ENCODE measurements around the gene TAF1A. TPM values are rescaled to one million over a fixed set of nuclear protein-coding genes. Genes with fewer than 3 reads are reported as not detected.

TAF1A gene
- total RNA-seq, 4 donors from 2014 or later: 2.3 to 7.7 (median 5.2) TPM

DNA sequence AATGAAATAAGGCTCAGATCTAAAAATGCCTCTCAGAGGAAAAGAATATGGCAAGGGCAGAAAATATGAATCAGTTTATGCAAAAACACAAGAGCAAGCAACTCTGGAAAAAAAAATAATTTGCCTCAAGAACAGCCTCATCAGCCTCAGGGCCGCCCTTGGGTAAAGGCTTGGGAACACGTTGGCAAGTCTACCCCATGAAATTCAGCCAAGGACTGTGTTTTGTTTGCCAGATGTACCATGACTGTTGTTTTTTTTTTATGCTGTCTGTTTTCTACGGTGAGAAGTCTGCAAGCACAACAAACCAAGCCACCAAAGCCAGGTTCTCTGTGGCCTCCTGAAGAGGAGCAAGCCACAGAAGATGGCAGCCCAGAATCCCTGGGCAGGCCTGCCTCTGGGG lies 59.8 kb downstream of the TAF1A start:
- WGBS, 2 donors: 46 to 80% methylated on average over 3 of the region's 3 CpGs
- no peaks in the 10 kb centered on the region for H3K4me1 ChIP-seq
- TF ChIP-seq, protein P1, sequence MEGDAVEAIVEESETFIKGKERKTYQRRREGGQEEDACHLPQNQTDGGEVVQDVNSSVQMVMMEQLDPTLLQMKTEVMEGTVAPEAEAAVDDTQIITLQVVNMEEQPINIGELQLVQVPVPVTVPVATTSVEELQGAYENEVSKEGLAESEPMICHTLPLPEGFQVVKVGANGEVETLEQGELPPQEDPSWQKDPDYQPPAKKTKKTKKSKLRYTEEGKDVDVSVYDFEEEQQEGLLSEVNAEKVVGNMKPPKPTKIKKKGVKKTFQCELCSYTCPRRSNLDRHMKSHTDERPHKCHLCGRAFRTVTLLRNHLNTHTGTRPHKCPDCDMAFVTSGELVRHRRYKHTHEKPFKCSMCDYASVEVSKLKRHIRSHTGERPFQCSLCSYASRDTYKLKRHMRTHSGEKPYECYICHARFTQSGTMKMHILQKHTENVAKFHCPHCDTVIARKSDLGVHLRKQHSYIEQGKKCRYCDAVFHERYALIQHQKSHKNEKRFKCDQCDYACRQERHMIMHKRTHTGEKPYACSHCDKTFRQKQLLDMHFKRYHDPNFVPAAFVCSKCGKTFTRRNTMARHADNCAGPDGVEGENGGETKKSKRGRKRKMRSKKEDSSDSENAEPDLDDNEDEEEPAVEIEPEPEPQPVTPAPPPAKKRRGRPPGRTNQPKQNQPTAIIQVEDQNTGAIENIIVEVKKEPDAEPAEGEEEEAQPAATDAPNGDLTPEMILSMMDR (IDR thresholded peaks at IDR 0.05): no peak
- TF ChIP-seq POLR2A (IDR thresholded peaks at IDR 0.05): no peak
- H3K4me3 ChIP-seq: no peak overlapping the region
- intact Hi-C loops (cut with DNase I): no loop called here
- no peak for DNase-seq
- H3K36me3 ChIP-seq: no peaks in the 10 kb centered on the region
- peaks cover 0 to 6% (median 0%) of the 10 kb centered on the region in 4 donors for H3K27me3 ChIP-seq
- no peak overlapping the region for H3K27ac ChIP-seq
- H3K9me3 ChIP-seq: no peaks in the 10 kb centered on the region

DNA sequence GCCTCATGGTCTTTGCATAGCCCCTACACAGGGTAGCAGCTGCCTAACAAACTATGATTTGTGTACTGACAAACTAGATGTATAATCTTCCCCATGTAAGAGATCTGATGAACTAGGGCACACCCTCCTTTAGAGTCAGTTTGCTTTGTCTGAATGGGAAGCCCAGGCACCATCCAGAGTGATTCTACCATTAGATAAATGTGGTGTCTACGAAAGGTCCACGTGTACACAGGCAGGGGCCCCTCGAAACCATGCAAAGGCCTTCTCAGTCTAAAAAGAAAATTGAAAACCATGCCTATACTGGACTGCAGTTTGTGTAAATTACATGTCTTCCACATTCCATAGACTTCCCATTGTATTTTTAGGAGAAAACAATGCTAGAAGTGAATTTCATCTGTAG lies 60.6 kb downstream of the TAF1A start:
- Histone ChIP-seq H3K9me3 (no peaks in the 10 kb centered on the region), H3K36me3 (no peaks in the 10 kb centered on the region), H3K27ac (no peak overlapping the region), H3K27me3 (peaks cover 0 to 6% (median 0%) of the 10 kb centered on the region in 4 donors), H3K4me1 (no peaks in the 10 kb centered on the region), H3K4me3 (no peak overlapping the region)
- intact Hi-C loops (cut with DNase I): no loop called here
- DNase-seq: no peak
- 80 to 96% methylated on average over 3 of the region's 3 CpGs for WGBS, 2 donors
- TF ChIP-seq POLR2A (IDR thresholded peaks at IDR 0.05): no peak
- TF ChIP-seq, protein P1 (IDR thresholded peaks at IDR 0.05): no peak

DNA sequence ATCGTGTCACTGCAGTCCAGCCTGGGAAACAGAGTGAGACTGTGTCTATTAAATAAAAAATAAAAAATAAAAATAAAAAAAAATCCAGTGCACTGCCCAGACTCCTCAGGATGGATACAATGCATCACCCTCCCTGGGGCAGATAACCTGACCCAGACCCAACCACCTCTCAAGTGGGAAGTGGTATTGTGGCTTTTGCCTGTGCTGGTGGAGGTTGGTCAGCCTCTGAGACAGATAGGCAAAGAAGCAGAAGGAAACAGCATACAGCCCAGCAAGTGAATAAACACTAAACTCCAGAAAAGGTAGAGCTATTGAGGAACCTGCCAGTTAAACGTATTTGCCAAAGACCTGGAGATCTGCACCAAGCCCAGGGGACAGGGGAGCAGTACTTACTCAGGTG lies 63.8 kb downstream of the TAF1A start:
- Histone ChIP-seq H3K4me3 (no peak overlapping the region), H3K27me3 (peaks cover 0 to 6% (median 0%) of the 10 kb centered on the region in 4 donors), H3K27ac (no peak overlapping the region), H3K36me3 (no peaks in the 10 kb centered on the region), H3K4me1 (no peaks in the 10 kb centered on the region), H3K9me3 (peaks cover 0 to 8% (median 0%) of the 10 kb centered on the region in 3 donors)
- 79 to 82% methylated on average over 2 of the region's 2 CpGs for WGBS, 2 donors
- intact Hi-C loops (cut with DNase I): no loop called here
- TF ChIP-seq, protein P1 (IDR thresholded peaks at IDR 0.05): no peak
- no peak for TF ChIP-seq POLR2A (IDR thresholded peaks at IDR 0.05)
- DNase-seq: no peak

DNA sequence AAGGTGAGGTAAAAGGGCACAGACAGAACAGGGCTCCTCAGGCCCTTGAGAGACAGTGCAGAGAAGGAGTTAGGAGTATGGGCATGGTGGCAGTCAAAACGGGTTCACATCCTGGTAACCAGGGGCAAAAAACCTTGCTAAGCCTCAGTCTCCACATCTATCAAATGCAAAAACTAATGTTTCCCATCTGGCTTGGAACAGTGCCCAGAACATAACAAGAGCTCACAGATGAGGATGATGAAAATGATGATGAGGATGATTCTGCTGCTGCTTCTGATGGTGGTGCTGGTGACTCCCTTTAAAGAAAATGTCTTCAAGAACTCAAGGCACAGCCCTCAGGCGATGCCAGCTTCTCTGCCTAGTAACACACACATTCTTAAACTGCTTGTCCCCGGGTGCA lies 65.9 kb downstream of the TAF1A start:
- no peaks in the 10 kb centered on the region for H3K36me3 ChIP-seq
- no peak for TF ChIP-seq POLR2A (IDR thresholded peaks at IDR 0.05)
- TF ChIP-seq, protein P1 (IDR thresholded peaks at IDR 0.05): no peak
- no peak for DNase-seq
- no peak overlapping the region for H3K27ac ChIP-seq
- peaks cover 0 to 8% (median 0%) of the 10 kb centered on the region in 3 donors for H3K9me3 ChIP-seq
- intact Hi-C loops (cut with DNase I): no loop called here
- H3K4me1 ChIP-seq: no peaks in the 10 kb centered on the region
- no peak overlapping the region for H3K4me3 ChIP-seq
- H3K27me3 ChIP-seq: peaks cover 0 to 6% (median 0%) of the 10 kb centered on the region in 4 donors
- 67 to 76% methylated on average over 3 of the region's 3 CpGs for WGBS, 2 donors

DNA sequence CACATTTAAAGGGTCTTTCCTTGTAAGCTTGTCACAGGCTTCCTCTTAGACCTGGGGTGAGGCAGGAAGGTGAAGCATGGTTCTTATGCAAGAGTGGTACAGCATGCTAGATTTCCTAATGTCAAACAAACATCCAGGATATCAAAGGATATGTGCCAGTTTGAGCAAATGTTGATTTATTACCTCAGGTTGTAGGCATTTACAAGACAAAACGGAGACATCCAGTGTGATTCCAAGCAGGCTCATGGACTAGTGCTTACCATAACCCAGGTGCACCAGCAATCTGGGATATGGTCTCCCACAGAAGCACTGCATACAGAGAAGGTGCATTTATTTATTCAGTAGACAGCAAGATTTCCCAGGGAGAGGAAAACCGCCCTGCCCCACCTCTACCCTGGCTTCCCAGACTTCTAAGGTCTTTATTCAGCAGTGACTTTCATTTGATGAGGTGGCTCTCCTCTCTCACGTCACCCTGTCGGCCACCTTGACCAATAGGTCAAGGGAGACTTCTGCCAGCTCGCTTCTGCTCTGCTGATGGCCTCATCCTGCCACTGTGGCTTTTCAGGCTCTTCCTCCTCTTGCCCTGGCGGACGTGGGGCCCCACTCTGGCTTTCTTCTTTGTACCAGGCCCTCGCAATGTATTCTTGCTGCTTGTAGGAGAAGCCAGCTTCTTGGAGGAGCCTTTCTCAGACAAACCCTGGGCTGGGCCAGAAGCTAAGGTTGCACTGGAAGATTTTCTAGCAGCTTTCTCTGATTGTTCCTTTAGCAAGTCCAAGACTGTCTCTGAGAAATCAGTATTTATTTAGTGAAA lies 67.4 kb downstream of the TAF1A start:
- WGBS, 2 donors: 79 to 86% methylated on average over 8 of the region's 8 CpGs
- TF ChIP-seq, protein P1 (IDR thresholded peaks at IDR 0.05): no peak
- TF ChIP-seq POLR2A (IDR thresholded peaks at IDR 0.05): no peak
- H3K36me3 ChIP-seq: no peaks in the 10 kb centered on the region
- no peak overlapping the region for H3K4me3 ChIP-seq
- H3K27me3 ChIP-seq: peaks cover 0 to 6% (median 0%) of the 10 kb centered on the region in 4 donors
- H3K27ac ChIP-seq: peak overlapping the region in 2 of 4 donors; percentile 7 to 30
- DNase-seq: no peak
- intact Hi-C loops (cut with DNase I): no loop called here
- no peaks in the 10 kb centered on the region for H3K4me1 ChIP-seq
- peaks cover 0 to 8% (median 0%) of the 10 kb centered on the region in 3 donors for H3K9me3 ChIP-seq
